HEK293 (cell line): ENCODE results near the gene NAP1L1.

Experiments used
- CTCF ChIA-PET: fragments of 350-600 bp; formaldehyde crosslinking; extraction: SDS; loops from one replicate; lab custom pipeline; 2021; ENCODE audit warnings: antibody characterized with exemption; lab: Yijun Ruan, JAX
- POLR2A ChIA-PET: fragments of 300-600 bp; formaldehyde crosslinking; extraction: SDS; loops from one replicate; lab custom pipeline; 2020; ENCODE audit warnings: antibody characterized with exemption, inconsistent platforms; lab: Yijun Ruan, JAX
- H3K27ac ChIP-seq: fragments of 200-500 bp; sonication (Bioruptor generic); 2 replicates; pipeline ENCODE4 v1.5.1; 2014; ENCODE audit warnings: low read depth, low read length, control low read depth, inconsistent platforms; ENCODE audit errors: extremely low read depth
- H3K36me3 ChIP-seq, 2 experiments: fragments of 200-500 bp in 1 of 2; sonication (Bioruptor generic) in 1 of 2; 1 replicate in 1 of 2; 2 replicates in 1 of 2; pipeline ENCODE4 v1.5.1; 2014 to 2017; ENCODE audit warnings: inconsistent platforms in 2 of 2, low read length in 2 of 2; ENCODE audit not compliant: control insufficient read depth in 2 of 2, insufficient read depth in 1 of 2
- H3K4me1 ChIP-seq: fragments of 200-500 bp; sonication (Bioruptor generic); 2 replicates; pipeline ENCODE4 v1.5.1; 2014; ENCODE audit warnings: mild to moderate bottlenecking, low read length, inconsistent platforms; ENCODE audit not compliant: control insufficient read depth, insufficient read depth
- H3K4me3 ChIP-seq: 2 replicates; pipeline ENCODE4 v1.5.1; 2011; ENCODE audit warnings: low read depth, mild to moderate bottlenecking, control low read depth, low read length, moderate library complexity
- H3K9me3 ChIP-seq: fragments of 200-500 bp; sonication (Bioruptor generic); 2 replicates; pipeline ENCODE4 v1.5.1; 2014; ENCODE audit warnings: low read depth, low read length, inconsistent platforms; ENCODE audit not compliant: control insufficient read depth, insufficient read depth
- HOXA7 ChIP-seq: sonication (generic); formaldehyde crosslinking; IDR thresholded peaks from 2 replicates; pipeline ENCODE4 v1.8.1; 2022; ENCODE audit warnings: missing genetic modification reagents, borderline replicate concordance
- IKZF3 ChIP-seq: fragments of 450-650 bp; IDR thresholded peaks from 2 replicates; pipeline ENCODE4 v1.5.0; 2018; ENCODE audit warnings: missing biosample characterization, mild to moderate bottlenecking, missing genetic modification characterization, moderate library complexity
- KLF16 ChIP-seq: fragments of 450-650 bp; formaldehyde crosslinking; IDR thresholded peaks from 2 replicates; pipeline ENCODE4 v1.5.1; 2017; ENCODE audit warnings: missing biosample characterization, missing genetic modification characterization
- MYNN ChIP-seq: fragments of 450-650 bp; formaldehyde crosslinking; IDR thresholded peaks from 2 replicates; pipeline ENCODE4 v1.5.1; 2016; ENCODE audit warnings: missing biosample characterization, missing genetic modification characterization, borderline replicate concordance
- SCRT2 ChIP-seq: fragments of 450-650 bp; formaldehyde crosslinking; IDR thresholded peaks from 2 replicates; pipeline ENCODE4 v1.5.1; 2016; ENCODE audit warnings: missing biosample characterization, missing genetic modification characterization
- SP7 ChIP-seq: fragments of 450-650 bp; formaldehyde crosslinking; IDR thresholded peaks from 2 replicates; pipeline ENCODE4 v1.5.1; 2016; ENCODE audit warnings: missing biosample characterization, missing genetic modification characterization
- ZBTB17 ChIP-seq: fragments of 450-650 bp; formaldehyde crosslinking; IDR thresholded peaks from 2 replicates; pipeline ENCODE4 v1.5.1; 2016; ENCODE audit warnings: missing biosample characterization, missing genetic modification characterization
- ZBTB7A ChIP-seq: fragments of 450-650 bp; formaldehyde crosslinking; IDR thresholded peaks from 2 replicates; pipeline ENCODE4 v1.5.1; 2016; ENCODE audit warnings: low read depth, missing biosample characterization, missing genetic modification characterization
- ZFP3 ChIP-seq: fragments of 450-650 bp; formaldehyde crosslinking; IDR thresholded peaks from 2 replicates; pipeline ENCODE4 v1.5.1; 2016; ENCODE audit warnings: low read depth, missing biosample characterization, missing genetic modification characterization
- ZFP41 ChIP-seq: fragments of 450-650 bp; formaldehyde crosslinking; IDR thresholded peaks from 2 replicates; pipeline ENCODE4 v1.5.1; 2016; ENCODE audit warnings: missing biosample characterization, missing genetic modification characterization, borderline replicate concordance
- ZNF10 ChIP-seq: fragments of 450-650 bp; formaldehyde crosslinking; IDR thresholded peaks from 2 replicates; pipeline ENCODE4 v1.5.1; 2017; ENCODE audit warnings: missing biosample characterization, missing genetic modification characterization
- ZNF155 ChIP-seq: fragments of 450-650 bp; formaldehyde crosslinking; IDR thresholded peaks from 2 replicates; pipeline ENCODE4 v1.5.1; 2016; ENCODE audit warnings: missing biosample characterization, missing genetic modification characterization
- ZNF2 ChIP-seq: fragments of 450-650 bp; formaldehyde crosslinking; IDR thresholded peaks from 2 replicates; pipeline ENCODE4 v1.5.1; 2016; ENCODE audit warnings: missing biosample characterization, missing genetic modification characterization
- ZNF202 ChIP-seq: fragments of 450-650 bp; formaldehyde crosslinking; IDR thresholded peaks from 2 replicates; pipeline ENCODE4 v1.5.1; 2016; ENCODE audit warnings: missing biosample characterization, missing genetic modification characterization, borderline replicate concordance
- ZNF335 ChIP-seq: fragments of 450-650 bp; formaldehyde crosslinking; conservative IDR thresholded peaks from 2 replicates; pipeline ENCODE4 v1.5.1; 2016; ENCODE audit warnings: missing biosample characterization, missing genetic modification characterization
- ZNF391 ChIP-seq: fragments of 450-650 bp; formaldehyde crosslinking; IDR thresholded peaks from 2 replicates; pipeline ENCODE4 v1.5.1; 2016; ENCODE audit warnings: low read depth, missing biosample characterization, missing genetic modification characterization, borderline replicate concordance
- ZNF513 ChIP-seq: fragments of 450-650 bp; IDR thresholded peaks from 2 replicates; pipeline ENCODE4 v1.5.1; 2018; ENCODE audit warnings: missing biosample characterization, missing genetic modification characterization
- ZNF600 ChIP-seq: fragments of 450-650 bp; formaldehyde crosslinking; IDR thresholded peaks from 2 replicates; pipeline ENCODE4 v1.5.1; 2016; ENCODE audit warnings: missing biosample characterization, missing genetic modification characterization
- ZNF610 ChIP-seq: fragments of 450-650 bp; formaldehyde crosslinking; IDR thresholded peaks from 2 replicates; pipeline ENCODE4 v1.5.1; 2016; ENCODE audit warnings: missing biosample characterization, missing genetic modification characterization, borderline replicate concordance
- ZNF747 ChIP-seq: fragments of 450-650 bp; formaldehyde crosslinking; IDR thresholded peaks from 2 replicates; pipeline ENCODE4 v1.5.1; 2016; ENCODE audit warnings: missing biosample characterization, missing genetic modification characterization
- ZNF792 ChIP-seq: fragments of 450-650 bp; formaldehyde crosslinking; IDR thresholded peaks from 2 replicates; pipeline ENCODE4 v1.5.1; 2016; ENCODE audit warnings: missing biosample characterization, missing genetic modification characterization
- ZNF830 ChIP-seq: fragments of 450-650 bp; IDR thresholded peaks from 2 replicates; pipeline ENCODE4 v1.5.0; 2018; ENCODE audit warnings: missing biosample characterization, missing genetic modification characterization, low read depth, mild to moderate bottlenecking, moderate library complexity
- ZNF843 ChIP-seq: fragments of 450-650 bp; formaldehyde crosslinking; IDR thresholded peaks from 2 replicates; pipeline ENCODE4 v1.5.1; 2016; ENCODE audit warnings: missing biosample characterization, missing genetic modification characterization
- ZSCAN16 ChIP-seq: fragments of 450-650 bp; formaldehyde crosslinking; IDR thresholded peaks from 2 replicates; pipeline ENCODE4 v1.5.1; 2016; ENCODE audit warnings: missing biosample characterization, missing genetic modification characterization
- TF ChIP-seq, protein P1 (sequence below): fragments of 450-650 bp; formaldehyde crosslinking; IDR thresholded peaks from 2 replicates; pipeline ENCODE4 v1.5.1; 2016; ENCODE audit warnings: missing biosample characterization, missing genetic modification characterization
- TF ChIP-seq, protein P2 (sequence below): fragments of 450-650 bp; formaldehyde crosslinking; IDR thresholded peaks from 2 replicates; pipeline ENCODE4 v1.5.1; 2017; ENCODE audit warnings: missing biosample characterization, missing genetic modification characterization
- TF ChIP-seq, protein P3 (sequence below): fragments of 450-650 bp; formaldehyde crosslinking; IDR thresholded peaks from 2 replicates; pipeline ENCODE4 v1.5.1; 2016; ENCODE audit warnings: missing biosample characterization, missing genetic modification characterization
- TF ChIP-seq, protein P4 (sequence below): fragments of 450-650 bp; formaldehyde crosslinking; IDR thresholded peaks from 2 replicates; pipeline ENCODE4 v1.5.1; 2016; ENCODE audit warnings: missing biosample characterization, missing genetic modification characterization
- TF ChIP-seq, protein P5 (sequence below): fragments of 450-650 bp; formaldehyde crosslinking; IDR thresholded peaks from 2 replicates; pipeline ENCODE4 v1.5.1; 2016; ENCODE audit warnings: missing biosample characterization, missing genetic modification characterization

The NAP1L1 gene

GRCh38 chr12:76037130-76038103, 47.1 kb downstream of the NAP1L1 start:
- Histone ChIP-seq H3K27ac (no peak overlapping the region), H3K36me3 (no peaks in the 10 kb centered on the region), H3K4me1 (no peaks in the 10 kb centered on the region), H3K4me3 (no peak overlapping the region), H3K9me3 (no peaks in the 10 kb centered on the region)
- ChIA-PET CTCF (interaction anchor here (0.5 to 3.9 kb wide), 17 partner anchors 9 to 553 kb away, joined by 3 to 35 read pairs (median 3); no protein-coding TSS in a partner anchor), POLR2A (interaction anchor here (1.1 kb wide), 1 partner anchor 46 kb away, joined by 3 read pairs; no protein-coding TSS in a partner anchor)
- TF ChIP-seq ZNF391 (no peak), ZBTB7A (tag by site-specific recombination) (no peak), MYNN (tag by site-specific recombination) (no peak), ZNF335 (tag by site-specific recombination) (no peak), ZNF2 (tag by site-specific recombination) (0 out of 2 replicates have a peak, but pooled peaks have one; percentile 44), ZNF10 (tag by site-specific recombination) (no peak), ZNF155 (tag by site-specific recombination) (no peak), ZFP41 (tag by site-specific recombination) (no peak), ZFP3 (tag by site-specific recombination) (no peak), ZBTB17 (peak; percentile 58), ZNF747 (tag by site-specific recombination) (no peak), KLF16 (tag by site-specific recombination) (no peak), ZNF792 (tag by site-specific recombination) (peak; percentile 77; the same call in 1 of the 2 replicates), ZNF843 (tag by site-specific recombination) (no peak), SCRT2 (tag by site-specific recombination) (no peak), ZNF610 (tag by site-specific recombination) (no peak), ZNF202 (no peak), ZNF600 (tag by site-specific recombination) (peak; percentile 94), IKZF3 (tag by site-specific recombination) (no peak), ZNF513 (tag by site-specific recombination) (no peak), ZSCAN16 (0 out of 2 replicates have a peak, but pooled peaks have one; percentile 18), SP7 (tag by site-specific recombination) (peak; percentile 25; the same call in 1 of the 2 replicates), ZNF830 (tag by site-specific recombination) (no peak), HOXA7 (CRISPR knock-in tag) (no peak)
- TF ChIP-seq, protein P1, sequence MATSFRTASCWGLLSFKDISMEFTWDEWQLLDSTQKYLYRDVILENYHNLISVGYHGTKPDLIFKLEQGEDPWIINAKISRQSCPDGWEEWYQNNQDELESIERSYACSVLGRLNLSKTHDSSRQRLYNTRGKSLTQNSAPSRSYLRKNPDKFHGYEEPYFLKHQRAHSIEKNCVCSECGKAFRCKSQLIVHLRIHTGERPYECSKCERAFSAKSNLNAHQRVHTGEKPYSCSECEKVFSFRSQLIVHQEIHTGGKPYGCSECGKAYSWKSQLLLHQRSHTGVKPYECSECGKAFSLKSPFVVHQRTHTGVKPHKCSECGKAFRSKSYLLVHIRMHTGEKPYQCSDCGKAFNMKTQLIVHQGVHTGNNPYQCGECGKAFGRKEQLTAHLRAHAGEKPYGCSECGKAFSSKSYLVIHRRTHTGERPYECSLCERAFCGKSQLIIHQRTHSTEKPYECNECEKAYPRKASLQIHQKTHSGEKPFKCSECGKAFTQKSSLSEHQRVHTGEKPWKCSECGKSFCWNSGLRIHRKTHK (tag by site-specific recombination) = no peak
- TF ChIP-seq, protein P2, sequence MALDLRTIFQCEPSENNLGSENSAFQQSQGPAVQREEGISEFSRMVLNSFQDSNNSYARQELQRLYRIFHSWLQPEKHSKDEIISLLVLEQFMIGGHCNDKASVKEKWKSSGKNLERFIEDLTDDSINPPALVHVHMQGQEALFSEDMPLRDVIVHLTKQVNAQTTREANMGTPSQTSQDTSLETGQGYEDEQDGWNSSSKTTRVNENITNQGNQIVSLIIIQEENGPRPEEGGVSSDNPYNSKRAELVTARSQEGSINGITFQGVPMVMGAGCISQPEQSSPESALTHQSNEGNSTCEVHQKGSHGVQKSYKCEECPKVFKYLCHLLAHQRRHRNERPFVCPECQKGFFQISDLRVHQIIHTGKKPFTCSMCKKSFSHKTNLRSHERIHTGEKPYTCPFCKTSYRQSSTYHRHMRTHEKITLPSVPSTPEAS = 0 out of 2 replicates have a peak, but pooled peaks have one; percentile 8
- TF ChIP-seq, protein P3, sequence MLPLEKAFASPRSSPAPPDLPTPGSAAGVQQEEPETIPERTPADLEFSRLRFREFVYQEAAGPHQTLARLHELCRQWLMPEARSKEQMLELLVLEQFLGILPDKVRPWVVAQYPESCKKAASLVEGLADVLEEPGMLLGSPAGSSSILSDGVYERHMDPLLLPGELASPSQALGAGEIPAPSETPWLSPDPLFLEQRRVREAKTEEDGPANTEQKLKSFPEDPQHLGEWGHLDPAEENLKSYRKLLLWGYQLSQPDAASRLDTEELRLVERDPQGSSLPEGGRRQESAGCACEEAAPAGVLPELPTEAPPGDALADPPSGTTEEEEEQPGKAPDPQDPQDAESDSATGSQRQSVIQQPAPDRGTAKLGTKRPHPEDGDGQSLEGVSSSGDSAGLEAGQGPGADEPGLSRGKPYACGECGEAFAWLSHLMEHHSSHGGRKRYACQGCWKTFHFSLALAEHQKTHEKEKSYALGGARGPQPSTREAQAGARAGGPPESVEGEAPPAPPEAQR (tag by site-specific recombination) = no peak
- TF ChIP-seq, protein P4, sequence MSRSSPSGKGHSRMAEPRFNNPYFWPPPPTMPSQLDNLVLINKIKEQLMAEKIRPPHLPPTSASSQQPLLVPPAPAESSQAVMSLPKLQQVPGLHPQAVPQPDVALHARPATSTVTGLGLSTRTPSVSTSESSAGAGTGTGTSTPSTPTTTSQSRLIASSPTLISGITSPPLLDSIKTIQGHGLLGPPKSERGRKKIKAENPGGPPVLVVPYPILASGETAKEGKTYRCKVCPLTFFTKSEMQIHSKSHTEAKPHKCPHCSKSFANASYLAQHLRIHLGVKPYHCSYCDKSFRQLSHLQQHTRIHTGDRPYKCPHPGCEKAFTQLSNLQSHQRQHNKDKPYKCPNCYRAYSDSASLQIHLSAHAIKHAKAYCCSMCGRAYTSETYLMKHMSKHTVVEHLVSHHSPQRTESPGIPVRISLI (tag by site-specific recombination) = peak; percentile 66; the same call in 1 of the 2 replicates
- TF ChIP-seq, protein P5, sequence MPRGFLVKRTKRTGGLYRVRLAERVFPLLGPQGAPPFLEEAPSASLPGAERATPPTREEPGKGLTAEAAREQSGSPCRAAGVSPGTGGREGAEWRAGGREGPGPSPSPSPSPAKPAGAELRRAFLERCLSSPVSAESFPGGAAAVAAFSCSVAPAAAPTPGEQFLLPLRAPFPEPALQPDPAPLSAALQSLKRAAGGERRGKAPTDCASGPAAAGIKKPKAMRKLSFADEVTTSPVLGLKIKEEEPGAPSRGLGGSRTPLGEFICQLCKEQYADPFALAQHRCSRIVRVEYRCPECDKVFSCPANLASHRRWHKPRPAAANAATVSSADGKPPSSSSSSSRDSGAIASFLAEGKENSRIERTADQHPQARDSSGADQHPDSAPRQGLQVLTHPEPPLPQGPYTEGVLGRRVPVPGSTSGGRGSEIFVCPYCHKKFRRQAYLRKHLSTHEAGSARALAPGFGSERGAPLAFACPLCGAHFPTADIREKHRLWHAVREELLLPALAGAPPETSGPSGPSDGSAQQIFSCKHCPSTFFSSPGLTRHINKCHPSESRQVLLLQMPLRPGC = 0 out of 2 replicates have a peak, but pooled peaks have one; percentile 25
